22Rv1 (cell line): ENCODE data around the gene LYPD6B.

ENCODE experiments used
- CTCF ChIP-seq: fragments of 450-650 bp; IDR thresholded peaks from 2 replicates; pipeline ENCODE4 v1.5.1; 2017; ENCODE audit warnings: mild to moderate bottlenecking
- ZFX ChIP-seq: fragments of 450-650 bp; IDR thresholded peaks from 2 replicates; pipeline ENCODE4 v1.6.1; 2017; ENCODE audit warnings: antibody characterized with exemption, borderline replicate concordance

GRCh38 chr2:149112068-149112467 is 73.6 kb downstream of the LYPD6B start:
- no peak for TF ChIP-seq CTCF
- TF ChIP-seq ZFX = no peak
